Effector memory CD4-positive, alpha-beta T cell (primary cell): ENCODE data around the gene AQP12A.
"Not testable (repeated sequence)": the region's sequence is repeated elsewhere in the genome, so short reads cannot be mapped to it uniquely, and the experiment has no call there.

Source experiments
- DNase-seq, 3 donors: peaks; one replicate each; pipeline ENCODE4 v3.0.0-alpha.2; 2020
- H3K27ac ChIP-seq: 2 replicates; pipeline ENCODE4 v1.7.0; 2013; ENCODE audit warnings: mild to moderate bottlenecking, low read length, moderate library complexity; ENCODE audit not compliant: insufficient read depth, poor library complexity, severe bottlenecking
- H3K27me3 ChIP-seq: replicated peaks from 2 replicates; pipeline ENCODE4 v1.7.0; 2013; ENCODE audit warnings: mild to moderate bottlenecking, low read length; ENCODE audit not compliant: insufficient read depth, control insufficient read depth, poor library complexity, severe bottlenecking
- H3K36me3 ChIP-seq: 2 replicates; pipeline ENCODE4 v1.7.0; 2013; ENCODE audit warnings: mild to moderate bottlenecking, low read length, moderate library complexity; ENCODE audit not compliant: control insufficient read depth, insufficient read depth
- H3K4me1 ChIP-seq: 2 replicates; pipeline ENCODE4 v1.7.0; 2013; ENCODE audit warnings: low read length, mild to moderate bottlenecking; ENCODE audit not compliant: control insufficient read depth, insufficient read depth, poor library complexity, severe bottlenecking
- H3K4me3 ChIP-seq: 2 replicates; pipeline ENCODE4 v1.7.0; 2013; ENCODE audit warnings: low read length, low read depth, mild to moderate bottlenecking; ENCODE audit not compliant: insufficient read depth, poor library complexity, severe bottlenecking
- H3K9me3 ChIP-seq: 2 replicates; pipeline ENCODE4 v1.7.0; 2013; ENCODE audit warnings: mild to moderate bottlenecking, low read length, moderate library complexity; ENCODE audit not compliant: control insufficient read depth

Gene AQP12A

GRCh38 chr2:240687741-240688552, 3.7 kb upstream of the AQP12A start:
- H3K36me3 ChIP-seq = no peaks in the 10 kb centered on the region
- no peaks in the 10 kb centered on the region for H3K27me3 ChIP-seq
- no peak overlapping the region for H3K27ac ChIP-seq
- no peaks in the 10 kb centered on the region for H3K9me3 ChIP-seq
- DNase-seq = no peak
- H3K4me1 ChIP-seq = no peaks in the 10 kb centered on the region
- H3K4me3 ChIP-seq = no peak overlapping the region

GRCh38 chr2:240688553-240688919, 3.1 kb upstream of the AQP12A start:
- Histone ChIP-seq H3K27ac (no peak overlapping the region), H3K4me1 (no peaks in the 10 kb centered on the region), H3K4me3 (no peak overlapping the region)

GRCh38 chr2:240689975-240690374, 1.7 kb upstream of the AQP12A start:
- no peak for DNase-seq
- H3K36me3 ChIP-seq = no peaks in the 10 kb centered on the region
- H3K9me3 ChIP-seq = no peaks in the 10 kb centered on the region
- H3K27ac ChIP-seq = no peak overlapping the region
- H3K4me1 ChIP-seq = no peaks in the 10 kb centered on the region
- no peak overlapping the region for H3K4me3 ChIP-seq
- no peaks in the 10 kb centered on the region for H3K27me3 ChIP-seq

More at GRCh38 chr2:240688553-240688919, 3.1 kb upstream of the AQP12A start:
- Histone ChIP-seq H3K9me3 (no peaks in the 10 kb centered on the region), H3K36me3 (no peaks in the 10 kb centered on the region), H3K27me3 (no peaks in the 10 kb centered on the region)
- no peak for DNase-seq

GRCh38 chr2:240690421-240691074, 1.1 kb upstream of the AQP12A start:
- H3K36me3 ChIP-seq, DNase-seq, H3K4me3 ChIP-seq: not testable (repeated sequence)

GRCh38 chr2:240691075-240691427, 615 bp upstream of the AQP12A start:
- H3K4me1 ChIP-seq, H3K27ac ChIP-seq, DNase-seq, H3K4me3 ChIP-seq, H3K36me3 ChIP-seq, H3K27me3 ChIP-seq, H3K9me3 ChIP-seq: not testable (repeated sequence)

More at GRCh38 chr2:240690421-240691074, 1.1 kb upstream of the AQP12A start:
- not testable (repeated sequence) for H3K4me1 ChIP-seq, H3K27me3 ChIP-seq, H3K9me3 ChIP-seq, H3K27ac ChIP-seq

- not testable (repeated sequence) for H3K36me3 ChIP-seq, H3K27ac ChIP-seq, H3K4me3 ChIP-seq, H3K27me3 ChIP-seq, DNase-seq, H3K4me1 ChIP-seq, H3K9me3 ChIP-seq
These were observed 1.2 kb downstream of the AQP12A start for GRCh38 chr2:240692583-240693561.

- H3K27ac ChIP-seq, H3K9me3 ChIP-seq, H3K4me1 ChIP-seq, H3K36me3 ChIP-seq, H3K27me3 ChIP-seq, H3K4me3 ChIP-seq, DNase-seq: not testable (repeated sequence)
These were observed 2.6 kb downstream of the AQP12A start for GRCh38 chr2:240694304-240694703.

GRCh38 chr2:240695593-240695992, 3.9 kb downstream of the AQP12A start:
- not testable (repeated sequence) for DNase-seq, H3K36me3 ChIP-seq, H3K4me3 ChIP-seq

GRCh38 chr2:240696469-240696868, 4.8 kb downstream of the AQP12A start:
- not testable (repeated sequence) for DNase-seq, H3K9me3 ChIP-seq, H3K4me3 ChIP-seq, H3K4me1 ChIP-seq, H3K27me3 ChIP-seq, H3K36me3 ChIP-seq, H3K27ac ChIP-seq

More at GRCh38 chr2:240695593-240695992, 3.9 kb downstream of the AQP12A start:
- not testable (repeated sequence) for H3K27ac ChIP-seq, H3K4me1 ChIP-seq, H3K27me3 ChIP-seq, H3K9me3 ChIP-seq
